Erythroblast (primary cell): ENCODE measurements around the gene GTF2F2.

Experiments
- GATA1 ChIP-seq: IDR thresholded peaks from 2 replicates; pipeline ENCODE4 v1.6.1; 2011; ENCODE audit warnings: low read depth, mild to moderate bottlenecking, control low read depth, low read length, moderate library complexity
- POLR2A ChIP-seq: IDR thresholded peaks from 2 replicates; pipeline ENCODE4 v1.6.1; 2011; ENCODE audit warnings: mild to moderate bottlenecking, low read length

DNA sequence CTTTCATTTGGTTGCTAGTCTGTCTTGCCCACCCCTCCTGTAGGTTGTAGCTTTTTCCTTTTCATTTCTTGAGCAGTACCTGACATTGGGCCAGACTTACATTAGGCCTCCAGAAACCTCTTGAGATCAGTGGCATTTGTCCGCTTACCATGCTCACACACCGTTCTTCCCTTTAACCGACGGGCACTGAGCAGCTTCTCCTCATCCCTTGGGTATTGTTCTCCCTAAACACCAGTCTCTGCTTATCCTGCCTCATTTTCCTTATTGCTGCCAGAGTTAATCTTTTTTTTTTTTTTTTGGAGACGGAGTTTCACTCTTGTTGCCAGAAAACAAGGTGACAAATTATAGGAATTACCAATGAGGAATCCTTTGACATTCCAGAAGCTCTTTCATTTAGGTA lies 107.7 kb downstream of the GTF2F2 start:
- TF ChIP-seq POLR2A (no peak), GATA1 (no peak)
